SK-N-SH (cell line): ENCODE results near the gene PRRC2B. TPM values are rescaled to one million over a fixed set of nuclear protein-coding genes. Genes with fewer than 3 reads are reported as not detected.

Experiments used
- CTCF ChIA-PET: fragments of 300-600, 350-600 bp; formaldehyde crosslinking; extraction: SDS; loops from one replicate; lab custom pipeline; 2021; lab: Yijun Ruan, JAX
- POLR2A ChIA-PET: fragments of 350-600 bp; sonication (Branson Sonifier 250); formaldehyde crosslinking; extraction: SDS; loops from one replicate; lab custom pipeline; 2020; ENCODE audit warnings: antibody characterized with exemption, inconsistent platforms; lab: Yijun Ruan, JAX
- DNase-seq: peaks from one replicate; pipeline ENCODE4 v3.0.0; 2012
- H2AFZ ChIP-seq: fragments of 200-600 bp; sonication (generic); 2 replicates; pipeline ENCODE4 v1.8.1; 2016; ENCODE audit warnings: antibody characterized with exemption, mild to moderate bottlenecking, low read depth
- H3F3A ChIP-seq: fragments of 200-600 bp; sonication (generic); replicated peaks from 2 replicates; pipeline ENCODE3; 2016; ENCODE audit warnings: antibody characterized with exemption, mild to moderate bottlenecking; ENCODE audit not compliant: insufficient read depth
- H3K27ac ChIP-seq, 2 experiments: fragments of 200-500 bp in 1 of 2; fragments of 200-600 bp in 1 of 2; sonication (Bioruptor generic) in 1 of 2; sonication (generic), shearing (Covaris generic) in 1 of 2; 2 replicates each; pipeline versions ENCODE4 v1.5.1 to v1.6.1; 2014 to 2016; ENCODE audit warnings: low read depth in 2 of 2, inconsistent platforms in 1 of 2, low read length in 1 of 2, mild to moderate bottlenecking in 1 of 2, mixed read lengths in 1 of 2
- H3K27me3 ChIP-seq: fragments of 200-600 bp; sonication (generic), shearing (Covaris generic); 2 replicates; pipeline ENCODE4 v1.6.1; 2016; ENCODE audit warnings: mixed run types; ENCODE audit not compliant: insufficient read depth
- H3K36me3 ChIP-seq, 2 experiments: fragments of 200-500 bp in 1 of 2; fragments of 200-600 bp in 1 of 2; sonication (Bioruptor generic) in 1 of 2; sonication (generic) in 1 of 2; replicated peaks in 1 of 2; 2 replicates each; pipeline versions ENCODE3 to v1.5.1; 2014 to 2016; ENCODE audit warnings: low read length in 1 of 2, mild to moderate bottlenecking in 1 of 2; ENCODE audit not compliant: insufficient read depth in 2 of 2, control insufficient read depth in 1 of 2
- H3K4me1 ChIP-seq, 2 experiments: fragments of 200-500 bp in 1 of 2; fragments of 200-600 bp in 1 of 2; sonication (Bioruptor generic) in 1 of 2; sonication (generic), shearing (Covaris generic) in 1 of 2; 2 replicates each; pipeline versions ENCODE4 v1.5.1 to v1.6.1; 2014 to 2016; ENCODE audit warnings: low read depth in 1 of 2, low read length in 1 of 2, mixed run types in 1 of 2; ENCODE audit not compliant: insufficient read depth in 2 of 2, control insufficient read depth in 1 of 2
- H3K4me2 ChIP-seq: fragments of 200-600 bp; sonication (generic), shearing (Covaris generic); 2 replicates; pipeline ENCODE4 v1.6.1; 2017; ENCODE audit warnings: mixed run types
- H3K4me3 ChIP-seq, 2 experiments: fragments of 200-500 bp in 1 of 2; fragments of 200-600 bp in 1 of 2; sonication (Bioruptor generic) in 1 of 2; sonication (generic), shearing (Covaris generic) in 1 of 2; 2 replicates each; pipeline versions ENCODE4 v1.5.1 to v1.8.1; 2014 to 2016; ENCODE audit warnings: low read depth in 2 of 2, inconsistent platforms in 1 of 2, low read length in 1 of 2, mild to moderate bottlenecking in 1 of 2, mixed read lengths in 1 of 2, moderate library complexity in 1 of 2
- H3K79me2 ChIP-seq: fragments of 200-600 bp; sonication (generic); 2 replicates; pipeline ENCODE4 v1.8.1; 2017; ENCODE audit warnings: mild to moderate bottlenecking; ENCODE audit not compliant: insufficient read depth
- H3K9ac ChIP-seq: fragments of 200-600 bp; sonication (generic); 2 replicates; pipeline ENCODE4 v1.6.1; 2017; ENCODE audit warnings: mixed run types
- H3K9me2 ChIP-seq: fragments of 200-600 bp; sonication (generic); 2 replicates; pipeline ENCODE4 v1.6.1; 2017; ENCODE audit warnings: mixed run types
- H3K9me3 ChIP-seq: fragments of 200-600 bp; sonication (generic); 2 replicates; pipeline ENCODE4 v1.6.1; 2017; ENCODE audit warnings: mixed run types, mild to moderate bottlenecking, moderate library complexity
- H4K20me1 ChIP-seq: fragments of 200-600 bp; sonication (generic); 2 replicates; pipeline ENCODE4 v1.6.1; 2017; ENCODE audit warnings: mild to moderate bottlenecking, mixed run types; ENCODE audit not compliant: insufficient read depth
- ELF1 ChIP-seq: IDR thresholded peaks from 2 replicates; pipeline ENCODE4 v1.4.0; 2012
- FOSL2 ChIP-seq: IDR thresholded peaks from 2 replicates; pipeline ENCODE4 v1.4.0; 2012; ENCODE audit warnings: low read depth, mild to moderate bottlenecking, moderate library complexity, borderline replicate concordance
- FOXJ3 ChIP-seq: sonication (generic); formaldehyde crosslinking; IDR thresholded peaks from 2 replicates; pipeline ENCODE4 v1.5.1; 2020; ENCODE audit warnings: mild to moderate bottlenecking, missing genetic modification reagents
- JUND ChIP-seq: IDR thresholded peaks from 2 replicates; pipeline ENCODE4 v1.4.0; 2012
- MXI1 ChIP-seq: IDR thresholded peaks from 2 replicates; pipeline ENCODE4 v1.6.1; 2012; ENCODE audit warnings: mild to moderate bottlenecking, low read depth, low read length, improper control_type of control experiment
- NFIC ChIP-seq: IDR thresholded peaks from 2 replicates; pipeline ENCODE4 v1.4.0; 2012; ENCODE audit warnings: borderline replicate concordance
- POLR2AphosphoS5 ChIP-seq: IDR thresholded peaks from 2 replicates; pipeline ENCODE4 v1.6.1; 2012; ENCODE audit warnings: low read depth, low read length
- RAD21 ChIP-seq: IDR thresholded peaks from 2 replicates; pipeline ENCODE4 v1.6.1; 2012; ENCODE audit warnings: mild to moderate bottlenecking, low read length
- RCOR1 ChIP-seq: fragments of 150-350 bp; IDR thresholded peaks from 2 replicates; pipeline ENCODE4 v1.6.1; 2017; ENCODE audit warnings: antibody characterized with exemption, low read length
- RXRA ChIP-seq: IDR thresholded peaks from 2 replicates; pipeline ENCODE4 v1.4.0; 2012; ENCODE audit warnings: low read depth, mild to moderate bottlenecking, borderline replicate concordance
- TEAD4 ChIP-seq: IDR thresholded peaks from 2 replicates; pipeline ENCODE4 v1.4.0; 2012; ENCODE audit warnings: mild to moderate bottlenecking, borderline replicate concordance; ENCODE audit not compliant: insufficient read depth
- YY1 ChIP-seq: IDR thresholded peaks from 2 replicates; pipeline ENCODE4 v1.4.0; 2012; ENCODE audit warnings: low read depth, mild to moderate bottlenecking
- WGBS: methylation state at CpG from one replicate; pipeline ENCODE4 v1.1.6; 2017; ENCODE audit warnings: low lambda C conversion rate; 5-methylcytosine and 5-hydroxymethylcytosine counted together
- polyA plus RNA-seq, 3 experiments: library from polyadenylated mRNA; depleted of rRNA; stranded (reverse); fragments of >200 nt; gene quantifications; 2 replicates each; pipeline ENCODE4 v1.2.3, GENCODE V29; 2012
- TF ChIP-seq, protein P1 (sequence below): fragments of 150-350 bp; IDR thresholded peaks from 2 replicates; pipeline ENCODE4 v1.6.1; 2017; ENCODE audit warnings: antibody characterized with exemption, low read length, low read depth, borderline replicate concordance
- TF ChIP-seq, protein P2 (sequence below): IDR thresholded peaks from 2 replicates; pipeline ENCODE4; 2012
- TF ChIP-seq, protein P3 (sequence below): IDR thresholded peaks from 2 replicates; pipeline ENCODE4 v1.6.1; 2012; ENCODE audit warnings: mild to moderate bottlenecking, low read depth, low read length, moderate library complexity

Gene PRRC2B
- polyA plus RNA-seq, 1 of the 3 experiments (the other 2 are of a cell fraction) = 26.3 TPM

DNA sequence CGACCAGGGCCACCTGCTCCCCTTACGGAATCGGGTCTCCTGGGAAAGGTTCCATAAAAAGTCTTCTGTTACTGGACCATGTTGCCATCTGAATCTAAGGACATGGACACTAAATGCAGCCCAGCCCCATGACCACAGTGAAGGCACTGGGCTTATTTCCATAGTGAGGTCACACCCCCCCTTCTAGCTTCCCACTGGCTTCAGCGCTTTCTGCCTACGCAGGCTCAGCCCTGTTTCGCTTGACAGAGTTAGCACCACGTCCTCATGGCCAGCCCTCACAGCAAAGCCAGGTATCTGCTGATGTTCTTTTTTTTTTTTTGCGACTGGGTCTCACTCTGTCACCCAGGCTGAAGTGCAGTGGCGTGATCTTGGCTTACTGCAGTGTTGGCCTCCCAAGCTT is 123.0 kb downstream of the PRRC2B start:
- no peaks in the 10 kb centered on the region for H3K27me3 ChIP-seq
- H3F3A ChIP-seq = no peaks in the 10 kb centered on the region
- H3K9me3 ChIP-seq = no peaks in the 10 kb centered on the region
- H3K4me1 ChIP-seq = no peaks in the 10 kb centered on the region
- H3K27ac ChIP-seq = no peak overlapping the region
- peaks cover 19 to 79% of the 10 kb centered on the region in 2 experiments for H3K36me3 ChIP-seq
- POLR2A ChIA-PET = no interaction called here
- WGBS = 96% methylated on average over 9 of the region's 9 CpGs
- H4K20me1 ChIP-seq = no peaks in the 10 kb centered on the region
- H3K79me2 ChIP-seq = no peaks in the 10 kb centered on the region
- no peaks in the 10 kb centered on the region for H3K9me2 ChIP-seq
- no peak overlapping the region for H2AFZ ChIP-seq
- no peak for DNase-seq
- H3K4me2 ChIP-seq = no peak overlapping the region
- no peak for TF ChIP-seq JUND
- TF ChIP-seq MXI1 = no peak
- no peak for TF ChIP-seq NFIC
- TF ChIP-seq FOXJ3 (CRISPR knock-in tag) = no peak
- H3K4me3 ChIP-seq = no peak overlapping the region
- no peak overlapping the region for H3K9ac ChIP-seq
- CTCF ChIA-PET = no interaction called here

DNA sequence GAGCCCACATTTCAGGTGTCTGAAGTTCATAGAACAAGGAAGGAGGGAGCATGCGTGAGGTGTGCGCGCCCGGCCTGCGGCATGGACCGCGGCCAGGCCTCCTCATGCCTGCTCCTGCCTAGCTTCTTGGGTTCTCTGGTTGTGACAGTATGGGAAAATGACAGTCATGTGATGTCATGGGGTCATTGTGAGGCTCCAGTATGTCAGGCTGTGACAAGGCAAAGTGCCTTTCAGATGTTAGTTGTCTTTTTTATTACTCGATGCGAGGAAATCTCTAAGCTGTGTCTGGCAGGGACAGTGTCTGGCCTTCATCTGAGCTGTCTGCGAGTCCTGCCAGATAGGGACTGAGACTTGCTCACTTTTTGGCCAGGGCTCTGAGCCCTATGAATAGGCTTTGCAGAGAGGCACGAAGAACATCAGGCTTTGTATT is 123.9 kb downstream of the PRRC2B start:
- Histone ChIP-seq H3K79me2 (no peaks in the 10 kb centered on the region), H3K27ac (no peak overlapping the region), H3K4me3 (no peak overlapping the region), H3K9ac (no peak overlapping the region), H3K4me1 (no peaks in the 10 kb centered on the region), H2AFZ (no peak overlapping the region), H4K20me1 (no peaks in the 10 kb centered on the region), H3K9me2 (no peaks in the 10 kb centered on the region), H3K4me2 (no peak overlapping the region), H3F3A (no peaks in the 10 kb centered on the region), H3K27me3 (no peaks in the 10 kb centered on the region), H3K9me3 (no peaks in the 10 kb centered on the region), H3K36me3 (peaks cover 19 to 79% of the 10 kb centered on the region in 2 experiments)
- no peak for DNase-seq
- 99% methylated on average over 10 of the region's 11 CpGs for WGBS
- ChIA-PET POLR2A (no interaction called here), CTCF (interaction anchor here (1.0 to 1.2 kb wide), 2 partner anchors 168 to 221 kb away, joined by 3 read pairs; no protein-coding TSS in a partner anchor)
- TF ChIP-seq, protein P1, sequence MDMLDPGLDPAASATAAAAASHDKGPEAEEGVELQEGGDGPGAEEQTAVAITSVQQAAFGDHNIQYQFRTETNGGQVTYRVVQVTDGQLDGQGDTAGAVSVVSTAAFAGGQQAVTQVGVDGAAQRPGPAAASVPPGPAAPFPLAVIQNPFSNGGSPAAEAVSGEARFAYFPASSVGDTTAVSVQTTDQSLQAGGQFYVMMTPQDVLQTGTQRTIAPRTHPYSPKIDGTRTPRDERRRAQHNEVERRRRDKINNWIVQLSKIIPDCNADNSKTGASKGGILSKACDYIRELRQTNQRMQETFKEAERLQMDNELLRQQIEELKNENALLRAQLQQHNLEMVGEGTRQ = no peak
- TF ChIP-seq RAD21 (no peak), RXRA (no peak), ELF1 (no peak), YY1 (no peak)
- TF ChIP-seq, protein P2, sequence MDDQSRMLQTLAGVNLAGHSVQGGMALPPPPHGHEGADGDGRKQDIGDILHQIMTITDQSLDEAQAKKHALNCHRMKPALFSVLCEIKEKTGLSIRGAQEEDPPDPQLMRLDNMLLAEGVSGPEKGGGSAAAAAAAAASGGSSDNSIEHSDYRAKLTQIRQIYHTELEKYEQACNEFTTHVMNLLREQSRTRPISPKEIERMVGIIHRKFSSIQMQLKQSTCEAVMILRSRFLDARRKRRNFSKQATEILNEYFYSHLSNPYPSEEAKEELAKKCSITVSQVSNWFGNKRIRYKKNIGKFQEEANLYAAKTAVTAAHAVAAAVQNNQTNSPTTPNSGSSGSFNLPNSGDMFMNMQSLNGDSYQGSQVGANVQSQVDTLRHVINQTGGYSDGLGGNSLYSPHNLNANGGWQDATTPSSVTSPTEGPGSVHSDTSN = no peak

DNA sequence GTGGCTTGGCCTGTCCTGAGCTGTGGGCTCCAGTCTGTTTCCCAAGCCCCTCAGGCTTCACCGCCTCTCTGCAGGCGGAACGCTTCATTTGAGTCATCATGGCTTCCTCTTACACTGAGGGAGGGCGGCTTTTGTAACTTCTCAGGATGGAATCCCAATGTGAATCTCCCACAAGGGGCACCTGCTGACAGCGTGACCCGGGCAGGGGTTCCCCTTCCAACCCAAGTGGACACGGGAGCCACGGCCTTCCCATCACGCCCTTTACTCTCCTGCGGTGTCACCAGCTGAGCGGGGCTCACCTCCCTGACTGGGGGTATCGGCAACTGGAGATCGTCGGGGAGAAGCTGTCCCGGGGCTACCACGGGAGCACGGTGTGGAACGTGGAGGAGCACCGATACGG is 124.7 kb downstream of the PRRC2B start:
- no peak for DNase-seq
- no peak overlapping the region for H3K4me2 ChIP-seq
- H3K27ac ChIP-seq = no peak overlapping the region
- TF ChIP-seq FOSL2 (no peak), JUND (no peak), POLR2AphosphoS5 (no peak), TEAD4 (no peak), RCOR1 (no peak)
- TF ChIP-seq, protein P3, sequence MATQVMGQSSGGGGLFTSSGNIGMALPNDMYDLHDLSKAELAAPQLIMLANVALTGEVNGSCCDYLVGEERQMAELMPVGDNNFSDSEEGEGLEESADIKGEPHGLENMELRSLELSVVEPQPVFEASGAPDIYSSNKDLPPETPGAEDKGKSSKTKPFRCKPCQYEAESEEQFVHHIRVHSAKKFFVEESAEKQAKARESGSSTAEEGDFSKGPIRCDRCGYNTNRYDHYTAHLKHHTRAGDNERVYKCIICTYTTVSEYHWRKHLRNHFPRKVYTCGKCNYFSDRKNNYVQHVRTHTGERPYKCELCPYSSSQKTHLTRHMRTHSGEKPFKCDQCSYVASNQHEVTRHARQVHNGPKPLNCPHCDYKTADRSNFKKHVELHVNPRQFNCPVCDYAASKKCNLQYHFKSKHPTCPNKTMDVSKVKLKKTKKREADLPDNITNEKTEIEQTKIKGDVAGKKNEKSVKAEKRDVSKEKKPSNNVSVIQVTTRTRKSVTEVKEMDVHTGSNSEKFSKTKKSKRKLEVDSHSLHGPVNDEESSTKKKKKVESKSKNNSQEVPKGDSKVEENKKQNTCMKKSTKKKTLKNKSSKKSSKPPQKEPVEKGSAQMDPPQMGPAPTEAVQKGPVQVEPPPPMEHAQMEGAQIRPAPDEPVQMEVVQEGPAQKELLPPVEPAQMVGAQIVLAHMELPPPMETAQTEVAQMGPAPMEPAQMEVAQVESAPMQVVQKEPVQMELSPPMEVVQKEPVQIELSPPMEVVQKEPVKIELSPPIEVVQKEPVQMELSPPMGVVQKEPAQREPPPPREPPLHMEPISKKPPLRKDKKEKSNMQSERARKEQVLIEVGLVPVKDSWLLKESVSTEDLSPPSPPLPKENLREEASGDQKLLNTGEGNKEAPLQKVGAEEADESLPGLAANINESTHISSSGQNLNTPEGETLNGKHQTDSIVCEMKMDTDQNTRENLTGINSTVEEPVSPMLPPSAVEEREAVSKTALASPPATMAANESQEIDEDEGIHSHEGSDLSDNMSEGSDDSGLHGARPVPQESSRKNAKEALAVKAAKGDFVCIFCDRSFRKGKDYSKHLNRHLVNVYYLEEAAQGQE = no peak
- TF ChIP-seq, all 33 proteins: peak for 0
- H4K20me1 ChIP-seq = no peaks in the 10 kb centered on the region
- no peaks in the 10 kb centered on the region for H3K79me2 ChIP-seq
- H3K9me3 ChIP-seq = no peaks in the 10 kb centered on the region
- H3K4me1 ChIP-seq = no peaks in the 10 kb centered on the region
- ChIA-PET CTCF (interaction anchor here (1.0 kb wide), 1 partner anchor 169 kb away, joined by 3 read pairs; no protein-coding TSS in a partner anchor), POLR2A (no interaction called here)
- no peak overlapping the region for H3K4me3 ChIP-seq
- no peak overlapping the region for H3K9ac ChIP-seq
- H3K9me2 ChIP-seq = no peaks in the 10 kb centered on the region
- 98% methylated on average over 18 of the region's 20 CpGs for WGBS
- no peaks in the 10 kb centered on the region for H3K27me3 ChIP-seq
- peaks cover 19 to 80% of the 10 kb centered on the region in 2 experiments for H3K36me3 ChIP-seq
- H2AFZ ChIP-seq = no peak overlapping the region
- H3F3A ChIP-seq = no peaks in the 10 kb centered on the region
